Endothelial cell (in vitro differentiated cells): ENCODE measurements around the gene DRC1. TPM values are rescaled to one million over a fixed set of nuclear protein-coding genes. Genes with fewer than 3 reads are reported as not detected.

Experiments
- DNase-seq: peaks from one replicate; pipeline ENCODE4 v3.0.0; 2021; ENCODE audit warnings: low spot score
- H3K27ac Mint-ChIP-seq: one replicate; pipeline ENCODE4 v1.8.0; 2021; ENCODE audit warnings: mixed read lengths, inconsistent platforms; ENCODE audit not compliant: unreplicated experiment
- H3K27me3 Mint-ChIP-seq: one replicate; pipeline ENCODE4 v1.8.0; 2021; ENCODE audit warnings: mild to moderate bottlenecking, moderate library complexity, mixed read lengths, inconsistent platforms; ENCODE audit not compliant: unreplicated experiment
- H3K36me3 Mint-ChIP-seq: one replicate; pipeline ENCODE4 v1.8.0; 2021; ENCODE audit warnings: mild to moderate bottlenecking, low read depth, mixed read lengths, inconsistent platforms; ENCODE audit not compliant: unreplicated experiment
- H3K4me1 Mint-ChIP-seq: one replicate; pipeline ENCODE4 v1.8.0; 2021; ENCODE audit warnings: mild to moderate bottlenecking, mixed read lengths, inconsistent platforms; ENCODE audit not compliant: unreplicated experiment
- H3K4me3 Mint-ChIP-seq: one replicate; pipeline ENCODE4 v1.8.0; 2021; ENCODE audit warnings: mild to moderate bottlenecking, mixed read lengths, inconsistent platforms; ENCODE audit not compliant: unreplicated experiment
- H3K9me3 Mint-ChIP-seq: one replicate; pipeline ENCODE4 v1.8.0; 2021; ENCODE audit warnings: mixed read lengths, inconsistent platforms; ENCODE audit not compliant: unreplicated experiment
- CTCF ChIP-seq: fragments of 200-600 bp; sonication (generic); IDR thresholded peaks from one replicate; pipeline ENCODE4 v1.5.0; 2021; ENCODE audit warnings: antibody characterized with exemption; ENCODE audit not compliant: unreplicated experiment
- total RNA-seq: library from RNA; stranded (reverse); fragmentation: NEBNext Ultra II Directional; extraction: Animal tissue kit (Norgen Biotek cat#: 25700); gene quantifications from one replicate; pipeline ENCODE4 v1.2.1, GENCODE V29; 2021; ENCODE audit not compliant: unreplicated experiment

The DRC1 gene
- total RNA-seq, 1 donor from 2014 or later = 0.36 TPM

GRCh38 chr2:26461601-26462023, 59.9 kb downstream of the DRC1 start:
- H3K27ac Mint-ChIP-seq = no peak overlapping the region
- H3K4me1 Mint-ChIP-seq = no peaks in the 10 kb centered on the region
- H3K36me3 Mint-ChIP-seq = no peaks in the 10 kb centered on the region
- no peak for DNase-seq
- H3K9me3 Mint-ChIP-seq = no peaks in the 10 kb centered on the region
- no peak overlapping the region for H3K4me3 Mint-ChIP-seq
- TF ChIP-seq CTCF = no peak
- peaks cover 4% of the 10 kb centered on the region for H3K27me3 Mint-ChIP-seq

GRCh38 chr2:26462100-26462499, 60.4 kb downstream of the DRC1 start:
- Mint-ChIP-seq H3K36me3 (no peaks in the 10 kb centered on the region), H3K4me1 (no peaks in the 10 kb centered on the region), H3K27me3 (peaks cover 4% of the 10 kb centered on the region), H3K9me3 (no peaks in the 10 kb centered on the region), H3K27ac (no peak overlapping the region), H3K4me3 (no peak overlapping the region)
- TF ChIP-seq CTCF = no peak
- no peak for DNase-seq

- Mint-ChIP-seq H3K36me3 (no peaks in the 10 kb centered on the region), H3K27me3 (peaks cover 4% of the 10 kb centered on the region), H3K27ac (no peak overlapping the region), H3K9me3 (no peaks in the 10 kb centered on the region), H3K4me3 (no peak overlapping the region), H3K4me1 (no peaks in the 10 kb centered on the region)
- peak; percentile 73 for DNase-seq
- TF ChIP-seq CTCF = peak; percentile 54
Observed at GRCh38 chr2:26462511-26463243, 61.0 kb downstream of the DRC1 start.

GRCh38 chr2:26463244-26464192, 61.8 kb downstream of the DRC1 start:
- Mint-ChIP-seq H3K4me3 (no peak overlapping the region), H3K36me3 (no peaks in the 10 kb centered on the region), H3K4me1 (no peaks in the 10 kb centered on the region), H3K27ac (no peak overlapping the region), H3K27me3 (peaks cover 5% of the 10 kb centered on the region), H3K9me3 (no peaks in the 10 kb centered on the region)
- TF ChIP-seq CTCF = no peak
- no peak for DNase-seq
